HG03575 (cell line): ENCODE results near the gene CLDN10.

Source experiments
- ATAC-seq: cut with Tn5 transposase; IDR thresholded peaks from one replicate; pipeline ENCODE4 v1.9.1; 2021; ENCODE audit not compliant: unreplicated experiment, insufficient number of reproducible peaks, low FRiP score; ENCODE audit errors: extremely low read depth

The CLDN10 gene

DNA sequence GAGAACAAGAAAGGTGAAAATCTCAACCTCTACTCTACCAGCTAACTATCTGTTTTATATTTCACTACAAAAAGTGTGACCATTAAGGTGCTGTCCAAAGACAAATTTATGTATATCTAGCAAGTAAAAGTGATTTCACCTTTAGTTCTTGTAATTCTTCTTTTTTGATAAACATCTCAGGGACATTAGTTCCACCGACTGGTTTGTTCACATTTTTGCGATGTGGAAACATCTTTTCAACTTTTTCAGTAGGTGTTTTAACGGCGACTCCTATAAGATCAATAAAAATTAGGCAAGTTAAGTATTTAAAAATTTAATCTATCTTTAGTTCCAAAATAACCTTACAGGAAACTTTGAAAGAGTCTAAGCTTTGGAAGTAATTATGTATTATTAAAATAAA is 33.3 kb downstream of the CLDN10 start:
- no peak for ATAC-seq

DNA sequence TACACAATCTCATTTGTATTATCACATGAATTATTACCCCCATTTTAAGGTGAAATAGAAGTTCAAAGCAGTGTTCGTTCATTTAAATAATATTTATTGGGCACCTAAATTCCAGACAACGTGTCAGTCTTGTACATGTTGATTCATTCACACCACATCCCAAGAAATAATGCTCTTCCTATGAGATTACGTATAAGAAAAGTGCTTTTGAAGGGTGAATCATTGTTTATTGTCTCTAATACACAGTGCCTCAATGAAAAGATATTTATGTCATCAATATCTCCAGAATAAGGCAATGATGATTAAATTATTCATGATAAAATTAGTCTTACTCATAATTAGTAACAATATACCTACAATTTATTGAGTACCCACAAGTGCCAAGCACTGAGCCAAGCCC is 35.6 kb downstream of the CLDN10 start:
- no peak for ATAC-seq

GRCh38 chr13:95588721-95589120 is 36.2 kb downstream of the CLDN10 start:
- ATAC-seq: no peak

DNA sequence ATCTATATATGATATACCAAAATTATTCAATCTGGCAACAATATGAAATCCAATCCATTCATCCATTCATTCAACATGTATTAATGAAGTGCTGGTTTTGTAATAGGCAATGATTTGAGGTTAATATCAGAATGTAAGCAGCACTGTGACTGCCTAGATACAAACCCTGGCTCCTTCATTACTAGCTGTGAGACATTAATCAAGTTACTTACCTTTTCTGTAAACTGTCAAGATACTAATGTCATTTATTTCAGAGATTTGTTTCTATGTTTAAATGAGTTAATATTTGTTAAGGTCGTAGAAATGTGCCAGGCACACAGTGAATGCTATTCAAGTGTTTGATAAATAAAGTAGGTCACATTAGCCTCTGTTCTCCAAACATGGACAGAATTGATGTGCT is 40.9 kb downstream of the CLDN10 start:
- ATAC-seq: no peak

DNA sequence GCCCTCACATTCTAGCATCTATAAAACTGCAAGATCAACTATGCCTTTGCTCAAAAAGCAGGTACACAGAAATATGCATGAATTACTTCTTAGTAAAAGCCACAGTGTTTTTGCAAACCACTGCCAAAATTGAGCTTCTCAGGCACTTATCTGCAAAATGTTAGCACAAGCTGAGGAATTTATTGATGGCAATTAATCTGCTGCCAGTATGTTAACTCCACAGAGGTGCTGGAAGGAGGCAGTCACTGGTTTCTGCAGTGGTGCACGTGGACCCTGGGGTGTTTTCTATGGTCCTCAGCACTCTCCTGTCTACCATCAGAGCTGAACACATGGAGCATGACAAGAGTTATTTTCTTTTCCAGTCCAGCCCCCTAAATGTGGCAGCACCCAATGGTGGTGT is 44.2 kb downstream of the CLDN10 start:
- ATAC-seq: no peak

DNA sequence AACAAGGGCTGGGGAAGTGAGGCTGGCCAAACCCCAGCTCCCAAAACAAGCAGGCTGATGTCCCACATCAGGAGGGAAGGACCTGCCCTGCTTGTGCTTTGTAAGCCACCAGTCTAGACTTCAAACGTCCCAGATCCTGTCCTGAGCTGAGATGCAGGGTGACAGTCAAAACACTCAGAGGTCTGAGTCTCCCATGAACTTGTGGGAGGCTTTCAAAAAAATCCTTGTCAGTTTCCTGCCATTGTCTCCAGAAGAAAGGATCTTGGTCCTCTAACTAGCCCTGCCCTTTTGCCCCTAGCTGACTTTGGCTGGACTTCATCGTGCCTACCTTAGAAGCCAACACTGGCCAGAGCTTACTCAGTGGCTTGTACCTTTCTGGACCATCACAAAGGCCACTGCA is 48.7 kb downstream of the CLDN10 start:
- ATAC-seq: no peak

- no peak for ATAC-seq
These were observed 49.4 kb downstream of the CLDN10 start for GRCh38 chr13:95601906-95602305.

DNA sequence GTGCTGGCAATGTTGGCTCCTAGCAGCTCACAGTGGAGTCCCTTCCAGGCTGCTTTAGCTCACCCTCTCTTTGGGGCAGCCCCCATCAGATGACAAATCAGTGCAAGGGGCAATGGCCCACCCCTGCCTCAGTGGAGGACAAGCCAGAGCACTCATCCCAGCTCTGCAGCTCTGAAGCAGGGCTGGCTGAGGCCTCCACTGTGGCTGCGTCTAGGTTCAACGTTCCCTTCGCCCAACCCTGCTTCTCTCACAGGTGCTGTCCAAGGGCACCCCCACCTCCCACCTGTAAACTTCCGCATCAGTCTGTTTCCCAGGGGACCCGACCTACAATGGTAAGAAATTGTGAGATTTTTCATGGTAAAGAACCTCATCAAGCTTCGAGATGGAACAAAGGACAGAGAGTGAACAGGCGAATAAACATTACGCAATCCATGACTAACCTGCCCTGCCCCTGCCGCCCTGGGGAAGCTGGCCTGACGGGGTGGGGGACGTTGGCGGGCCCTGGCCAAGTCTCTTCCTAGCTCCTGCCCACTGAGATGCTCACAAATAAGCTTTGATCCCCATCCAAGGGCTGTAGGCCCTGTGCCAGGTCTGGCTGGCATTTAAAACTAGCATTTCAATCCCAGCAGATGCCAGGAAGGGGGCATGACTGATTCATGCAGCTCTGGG is 51.5 kb downstream of the CLDN10 start:
- ATAC-seq: no peak

- ATAC-seq: no peak
These were observed 52.0 kb downstream of the CLDN10 start for GRCh38 chr13:95604556-95604915.

GRCh38 chr13:95605448-95606125 is 53.1 kb downstream of the CLDN10 start:
- ATAC-seq: no peak

- no peak for ATAC-seq
These were observed 54.8 kb downstream of the CLDN10 start for GRCh38 chr13:95607366-95607765.

DNA sequence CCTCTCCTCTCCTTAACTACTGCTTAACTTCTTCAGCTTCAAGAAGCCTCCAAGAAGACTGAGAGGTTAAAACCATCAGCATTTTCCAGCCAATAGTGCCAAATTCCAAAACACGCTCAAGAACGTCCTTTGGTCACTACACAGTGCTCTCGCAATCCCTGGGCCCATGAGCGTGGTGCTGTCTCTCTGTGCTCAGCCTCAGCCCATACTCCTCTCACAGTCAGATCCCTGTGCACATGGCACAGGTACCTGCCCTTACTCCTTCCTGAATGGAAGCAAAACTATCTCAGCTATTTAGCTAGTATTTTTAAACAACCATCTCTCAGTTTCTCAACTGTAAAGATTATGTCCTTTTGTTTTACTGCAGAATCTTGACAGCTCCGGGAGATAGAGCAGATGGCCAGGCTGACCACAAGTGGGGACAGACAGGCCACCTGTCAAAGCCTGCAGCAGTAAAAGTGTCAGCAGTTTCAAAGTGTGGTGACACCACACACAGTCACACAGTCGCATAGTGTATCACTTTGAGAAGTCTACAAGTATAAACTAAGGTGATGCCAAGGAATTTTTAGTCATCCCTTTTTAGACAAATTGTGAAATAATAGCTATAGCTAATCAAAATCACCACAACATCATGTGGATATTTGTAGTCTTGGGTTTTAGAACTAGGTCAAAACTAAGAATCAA is 56.3 kb downstream of the CLDN10 start:
- ATAC-seq: no peak

- no peak for ATAC-seq
These were observed 62.2 kb downstream of the CLDN10 start for GRCh38 chr13:95614641-95615245.

DNA sequence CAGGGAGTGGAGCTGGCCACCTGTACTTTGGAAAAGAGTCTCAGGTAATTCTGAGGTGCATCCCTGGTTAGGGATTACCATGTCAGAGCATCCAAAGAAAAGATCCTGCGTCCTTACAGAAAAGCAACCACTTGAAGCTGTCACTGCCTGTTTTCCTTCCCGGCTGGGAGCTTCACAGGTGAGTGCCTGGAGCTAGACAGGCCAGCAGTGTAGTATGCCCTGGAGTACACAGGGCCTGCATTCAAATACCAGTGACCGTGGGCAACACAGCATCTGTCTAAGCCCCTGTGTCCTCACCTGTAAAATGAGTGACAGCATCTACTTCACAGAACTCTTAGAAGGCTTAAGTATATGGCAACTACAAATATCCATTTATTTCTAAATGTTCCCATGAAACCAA is 63.0 kb downstream of the CLDN10 start:
- no peak for ATAC-seq

GRCh38 chr13:95620030-95620824 is 67.7 kb downstream of the CLDN10 start:
- ATAC-seq: no peak

DNA sequence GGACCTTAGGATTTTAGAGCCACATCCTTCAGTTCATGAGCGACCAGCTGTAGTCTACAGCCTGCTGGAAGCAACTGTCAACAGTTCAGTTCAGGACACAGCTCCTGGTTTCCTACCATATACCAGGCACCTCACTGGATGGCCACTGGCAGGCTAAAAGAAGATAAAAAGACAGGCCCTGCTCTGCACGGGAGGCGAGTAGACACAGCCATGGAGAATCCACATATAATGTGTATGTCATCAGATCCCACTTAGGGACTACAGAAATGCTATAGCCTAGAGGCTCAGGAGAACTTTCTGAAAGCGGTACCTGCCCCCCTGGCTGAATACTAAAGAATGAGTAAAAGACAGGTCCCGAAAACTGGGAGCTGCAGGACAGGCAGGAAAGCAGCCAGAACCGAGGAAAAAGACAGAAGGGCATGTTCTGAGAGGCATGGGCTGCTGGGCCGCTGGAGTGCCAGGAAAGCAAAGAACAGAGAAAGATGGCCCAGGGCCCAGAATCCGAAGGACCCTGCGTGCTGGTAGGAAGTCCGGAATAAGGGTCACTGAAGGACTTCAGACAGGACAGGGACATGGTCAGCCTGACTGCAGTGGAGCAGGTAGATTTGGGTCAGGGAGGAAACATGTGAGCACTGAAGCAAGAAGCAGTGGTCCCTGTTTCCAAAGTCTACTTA is 68.4 kb downstream of the CLDN10 start:
- no peak for ATAC-seq

GRCh38 chr13:95623141-95623540 is 70.6 kb downstream of the CLDN10 start:
- no peak for ATAC-seq

DNA sequence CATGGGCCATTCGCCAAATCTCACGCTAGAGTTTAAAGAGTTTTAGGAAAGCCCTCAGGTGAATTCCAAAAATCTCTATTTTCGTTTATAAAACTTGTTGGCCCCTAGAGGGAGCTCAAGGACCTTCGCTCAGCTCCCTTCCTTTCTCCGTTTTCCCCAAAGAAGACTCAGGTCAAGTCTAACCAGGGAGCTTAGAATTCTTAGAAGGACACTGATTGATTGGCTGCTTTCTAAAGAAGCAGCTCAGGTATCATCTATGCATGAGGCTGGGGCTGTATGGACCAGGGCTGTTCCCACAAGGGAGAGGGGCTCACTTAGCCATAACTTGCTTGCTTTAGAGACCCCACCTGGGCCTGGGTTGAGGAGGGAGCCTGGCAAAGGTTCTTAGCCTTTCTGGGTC is 71.5 kb downstream of the CLDN10 start:
- ATAC-seq: no peak

DNA sequence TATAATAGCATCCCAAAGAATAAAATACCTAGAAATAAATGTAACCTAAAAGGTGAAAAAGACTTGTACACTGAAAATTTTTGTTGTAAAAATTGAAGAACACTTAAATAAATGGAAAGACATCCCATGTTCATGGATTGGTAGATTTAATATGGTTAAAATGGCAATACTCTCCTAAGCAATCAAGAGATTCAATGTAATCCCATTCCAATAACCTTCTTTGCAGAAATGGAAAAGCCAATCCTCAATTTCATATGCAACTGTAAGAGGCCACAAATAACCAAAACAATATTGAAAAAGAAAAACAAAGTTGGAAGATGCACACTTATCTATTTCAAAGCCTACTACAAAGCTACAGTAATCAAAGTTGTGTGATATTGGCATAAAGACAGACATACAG is 74.2 kb downstream of the CLDN10 start:
- no peak for ATAC-seq
